ENCODE measurements around the gene RGR.
A peak's percentile ranks its signal among the peaks of the same experiment; 100 is the strongest.

The RGR gene

DNA sequence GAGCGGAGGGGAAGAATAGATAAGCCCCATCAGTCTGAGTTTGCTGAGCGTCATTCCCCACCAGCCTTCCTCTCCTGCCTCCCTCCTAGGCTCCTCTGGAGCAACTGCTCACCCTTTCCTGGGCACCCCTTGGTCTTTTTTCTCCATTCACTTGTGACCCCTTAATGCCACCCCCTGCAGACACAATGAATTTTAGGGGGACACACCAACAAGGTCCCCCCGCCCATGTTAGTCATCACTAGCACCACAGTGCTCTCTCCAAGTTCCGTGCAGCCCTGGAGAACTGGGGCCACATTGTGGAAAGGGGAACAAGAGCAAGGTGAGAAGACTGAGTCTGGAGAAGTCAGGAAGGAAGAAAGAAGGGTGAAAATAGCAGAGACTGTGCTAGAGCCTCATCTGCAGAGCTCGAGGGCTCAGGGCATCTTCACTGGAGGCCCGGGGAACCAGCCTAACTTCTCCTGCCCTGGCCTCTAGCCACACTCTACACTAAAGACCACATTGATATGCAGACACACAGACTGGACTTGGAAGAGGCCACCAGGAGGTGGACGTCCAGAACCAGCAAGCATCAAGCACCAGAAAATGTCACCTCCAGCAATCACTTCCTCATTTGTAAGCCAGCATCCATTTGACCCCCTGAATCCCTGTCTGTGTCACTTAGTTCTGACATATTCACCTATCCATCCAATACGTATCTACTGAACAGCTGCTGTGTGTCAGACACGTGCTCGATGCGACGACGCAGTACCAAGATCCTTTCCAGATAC is 17.5 kb downstream of the RGR start:
- Histone ChIP-seq H3K4me1 (ENCODE audit: control extremely low read depth in 1 of 4, control insufficient read depth in 4 of 4, insufficient read depth in 4 of 4, low read length in 3 of 4) (peaks cover 0 to 4% (median 2%) of the 10 kb centered on the region in 4 experiments), H3K27me3 (replicated peaks in 2 of 5; ENCODE audit: control insufficient read depth in 4 of 5, insufficient read depth in 5 of 5, low read length in 4 of 5) (peaks cover 0 to 8% (median 0%) of the 10 kb centered on the region in 5 experiments), H3K27ac (ENCODE audit: insufficient read depth in 1 of 2, low read depth in 1 of 2, low read length in 2 of 2, poor library complexity in 1 of 2, severe bottlenecking in 2 of 2) (no peak overlapping the region), H3K9me3 (ENCODE audit: control extremely low read depth in 1 of 5, control insufficient read depth in 4 of 5, insufficient read depth in 2 of 5, low read depth in 1 of 5, low read length in 4 of 5) (no peaks in the 10 kb centered on the region), H3K4me3 (ENCODE audit: control insufficient read depth in 1 of 7, extremely low read depth in 1 of 7, insufficient read depth in 4 of 7, low read depth in 2 of 7, low read length in 6 of 7) (no peak overlapping the region), H3K36me3 (ENCODE audit: control insufficient read depth in 4 of 4, insufficient read depth in 4 of 4, low read length in 3 of 4) (no peaks in the 10 kb centered on the region)
- peak in 1 of 3 donors; percentile 6 for DNase-seq
- ChIA-PET CTCF (interaction anchor here (0.6 to 11.7 kb wide), 4 partner anchors 19 to 453 kb away, joined by 3 to 139 read pairs (median 4); no protein-coding TSS in a partner anchor), POLR2A (no interaction called here)
- 90% methylated on average over 4 of the region's 13 CpGs for WGBS (ENCODE audit: insufficient coverage)

DNA sequence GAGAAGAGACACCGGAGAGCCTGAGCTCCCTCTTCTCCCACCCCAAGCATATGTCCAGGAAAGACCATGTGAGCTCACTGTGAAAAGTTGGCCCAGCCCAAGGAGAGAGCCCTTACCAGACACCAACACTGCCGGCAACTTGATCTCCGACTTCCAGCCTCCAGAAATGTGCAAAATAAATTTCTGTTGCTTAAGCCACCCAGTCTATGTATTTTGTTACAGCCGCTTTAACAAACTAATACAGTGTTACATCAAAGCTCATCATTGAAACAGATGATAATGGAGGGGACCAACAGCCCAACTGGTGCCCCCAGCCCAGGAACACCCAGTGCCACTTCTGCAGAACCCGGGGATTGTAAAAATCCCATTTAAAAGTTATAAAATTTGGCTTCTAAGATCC is 18.9 kb downstream of the RGR start:
- Histone ChIP-seq H3K27me3 (replicated peaks in 2 of 5; ENCODE audit: control insufficient read depth in 4 of 5, insufficient read depth in 5 of 5, low read length in 4 of 5) (peaks cover 0 to 8% (median 0%) of the 10 kb centered on the region in 5 experiments), H3K36me3 (ENCODE audit: control insufficient read depth in 4 of 4, insufficient read depth in 4 of 4, low read length in 3 of 4) (no peaks in the 10 kb centered on the region), H3K4me1 (ENCODE audit: control extremely low read depth in 1 of 4, control insufficient read depth in 4 of 4, insufficient read depth in 4 of 4, low read length in 3 of 4) (peaks cover 0 to 9% (median 2%) of the 10 kb centered on the region in 4 experiments), H3K27ac (ENCODE audit: insufficient read depth in 1 of 2, low read depth in 1 of 2, low read length in 2 of 2, poor library complexity in 1 of 2, severe bottlenecking in 2 of 2) (no peak overlapping the region), H3K9me3 (ENCODE audit: control extremely low read depth in 1 of 5, control insufficient read depth in 4 of 5, insufficient read depth in 2 of 5, low read depth in 1 of 5, low read length in 4 of 5) (no peaks in the 10 kb centered on the region), H3K4me3 (ENCODE audit: control insufficient read depth in 1 of 7, extremely low read depth in 1 of 7, insufficient read depth in 4 of 7, low read depth in 2 of 7, low read length in 6 of 7) (no peak overlapping the region)
- ChIA-PET CTCF (interaction anchor here (0.7 to 11.7 kb wide), 8 partner anchors 9 to 452 kb away, joined by 3 to 139 read pairs (median 3); no protein-coding TSS in a partner anchor), POLR2A (no interaction called here)
- WGBS (ENCODE audit: insufficient coverage) = 100% methylated on average over 3 of the region's 5 CpGs
- DNase-seq = no peak

- 3% methylated on average over 10 of the region's 11 CpGs for WGBS (ENCODE audit: insufficient coverage)
- Histone ChIP-seq H3K4me1 (ENCODE audit: control extremely low read depth in 1 of 4, control insufficient read depth in 4 of 4, insufficient read depth in 4 of 4, low read length in 3 of 4) (peaks cover 0 to 9% (median 2%) of the 10 kb centered on the region in 4 experiments), H3K27ac (ENCODE audit: insufficient read depth in 1 of 2, low read depth in 1 of 2, low read length in 2 of 2, poor library complexity in 1 of 2, severe bottlenecking in 2 of 2) (no peak overlapping the region), H3K4me3 (ENCODE audit: control insufficient read depth in 1 of 7, extremely low read depth in 1 of 7, insufficient read depth in 4 of 7, low read depth in 2 of 7, low read length in 6 of 7) (no peak overlapping the region), H3K9me3 (ENCODE audit: control extremely low read depth in 1 of 5, control insufficient read depth in 4 of 5, insufficient read depth in 2 of 5, low read depth in 1 of 5, low read length in 4 of 5) (no peaks in the 10 kb centered on the region), H3K27me3 (replicated peaks in 2 of 5; ENCODE audit: control insufficient read depth in 4 of 5, insufficient read depth in 5 of 5, low read length in 4 of 5) (peaks cover 0 to 8% (median 0%) of the 10 kb centered on the region in 5 experiments), H3K36me3 (ENCODE audit: control insufficient read depth in 4 of 4, insufficient read depth in 4 of 4, low read length in 3 of 4) (no peaks in the 10 kb centered on the region)
- DNase-seq = peak; percentile 58 to 74 (median 68)
- POLR2A ChIA-PET = no interaction called here
- CTCF ChIA-PET = interaction anchor here (0.8 to 11.7 kb wide), 8 partner anchors 10 to 274 kb away, joined by 3 to 139 read pairs (median 4); no protein-coding TSS in a partner anchor
Observed at GRCh38 chr10:84264611-84265141, 19.8 kb downstream of the RGR start.

- ChIA-PET POLR2A (no interaction called here), CTCF (interaction anchor here (1.0 to 11.7 kb wide), 11 partner anchors 29 to 273 kb away, joined by 3 to 139 read pairs (median 3); no protein-coding TSS in a partner anchor)
- H3K9me3 ChIP-seq (ENCODE audit: control extremely low read depth in 1 of 5, control insufficient read depth in 4 of 5, insufficient read depth in 2 of 5, low read depth in 1 of 5, low read length in 4 of 5) = no peaks in the 10 kb centered on the region
- WGBS (ENCODE audit: insufficient coverage) = 95% methylated on average over 4 of the region's 4 CpGs
- no peak overlapping the region for H3K4me3 ChIP-seq (ENCODE audit: control insufficient read depth in 1 of 7, extremely low read depth in 1 of 7, insufficient read depth in 4 of 7, low read depth in 2 of 7, low read length in 6 of 7)
- peaks cover 0 to 9% (median 2%) of the 10 kb centered on the region in 4 experiments for H3K4me1 ChIP-seq (ENCODE audit: control extremely low read depth in 1 of 4, control insufficient read depth in 4 of 4, insufficient read depth in 4 of 4, low read length in 3 of 4)
- no peaks in the 10 kb centered on the region for H3K36me3 ChIP-seq (ENCODE audit: control insufficient read depth in 4 of 4, insufficient read depth in 4 of 4, low read length in 3 of 4)
- H3K27me3 ChIP-seq (replicated peaks in 2 of 5; ENCODE audit: control insufficient read depth in 4 of 5, insufficient read depth in 5 of 5, low read length in 4 of 5) = peaks cover 0 to 8% (median 0%) of the 10 kb centered on the region in 5 experiments
- DNase-seq = no peak
- H3K27ac ChIP-seq (ENCODE audit: insufficient read depth in 1 of 2, low read depth in 1 of 2, low read length in 2 of 2, poor library complexity in 1 of 2, severe bottlenecking in 2 of 2) = no peak overlapping the region
Observed at GRCh38 chr10:84265418-84265817, 20.6 kb downstream of the RGR start.

DNA sequence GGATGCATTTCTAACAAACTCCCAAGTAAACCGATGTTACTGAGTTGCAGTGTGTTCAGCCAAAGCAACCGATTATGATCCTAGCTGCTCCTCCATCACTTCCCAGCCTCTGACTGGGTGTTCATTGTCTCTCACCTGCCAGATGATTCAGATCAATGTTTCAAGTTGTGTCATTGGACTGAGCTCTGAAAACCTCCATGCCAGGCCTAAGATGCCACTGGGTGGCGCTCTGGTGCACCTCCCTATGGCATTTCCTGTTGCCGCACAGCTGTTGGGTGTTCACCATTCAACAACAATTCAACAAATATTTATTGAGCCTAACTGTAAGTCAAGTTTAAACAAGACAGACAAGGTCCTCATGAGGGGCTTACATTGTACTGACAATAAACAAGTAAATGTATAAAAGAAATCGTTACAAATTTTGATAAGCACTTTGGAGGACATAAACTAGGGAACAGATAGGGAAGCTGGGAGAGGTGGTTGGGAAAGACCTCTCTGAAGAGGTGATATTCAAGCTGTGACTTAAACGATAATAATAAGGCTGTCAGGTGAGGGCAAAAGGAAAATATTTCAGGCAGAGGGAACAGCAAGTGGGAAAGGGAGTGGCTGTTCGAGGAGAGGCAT is 22.8 kb downstream of the RGR start:
- ChIA-PET CTCF (interaction anchor here (0.9 to 11.7 kb wide), 17 partner anchors 9 to 271 kb away, joined by 3 to 139 read pairs (median 4); no protein-coding TSS in a partner anchor), POLR2A (no interaction called here)
- no peak overlapping the region for H3K4me3 ChIP-seq (ENCODE audit: control insufficient read depth in 1 of 7, extremely low read depth in 1 of 7, insufficient read depth in 4 of 7, low read depth in 2 of 7, low read length in 6 of 7)
- H3K4me1 ChIP-seq (ENCODE audit: control extremely low read depth in 1 of 4, control insufficient read depth in 4 of 4, insufficient read depth in 4 of 4, low read length in 3 of 4) = peaks cover 0 to 9% (median 2%) of the 10 kb centered on the region in 4 experiments
- H3K36me3 ChIP-seq (ENCODE audit: control insufficient read depth in 4 of 4, insufficient read depth in 4 of 4, low read length in 3 of 4) = no peaks in the 10 kb centered on the region
- peaks cover 0 to 8% (median 0%) of the 10 kb centered on the region in 5 experiments for H3K27me3 ChIP-seq (replicated peaks in 2 of 5; ENCODE audit: control insufficient read depth in 4 of 5, insufficient read depth in 5 of 5, low read length in 4 of 5)
- no peak overlapping the region for H3K27ac ChIP-seq (ENCODE audit: insufficient read depth in 1 of 2, low read depth in 1 of 2, low read length in 2 of 2, poor library complexity in 1 of 2, severe bottlenecking in 2 of 2)
- peaks cover 0 to 1% (median 0%) of the 10 kb centered on the region in 5 experiments for H3K9me3 ChIP-seq (ENCODE audit: control extremely low read depth in 1 of 5, control insufficient read depth in 4 of 5, insufficient read depth in 2 of 5, low read depth in 1 of 5, low read length in 4 of 5)
- DNase-seq = peak; percentile 42 to 72 (median 71)
- WGBS (ENCODE audit: insufficient coverage) = 37% methylated on average over 6 of the region's 7 CpGs

DNA sequence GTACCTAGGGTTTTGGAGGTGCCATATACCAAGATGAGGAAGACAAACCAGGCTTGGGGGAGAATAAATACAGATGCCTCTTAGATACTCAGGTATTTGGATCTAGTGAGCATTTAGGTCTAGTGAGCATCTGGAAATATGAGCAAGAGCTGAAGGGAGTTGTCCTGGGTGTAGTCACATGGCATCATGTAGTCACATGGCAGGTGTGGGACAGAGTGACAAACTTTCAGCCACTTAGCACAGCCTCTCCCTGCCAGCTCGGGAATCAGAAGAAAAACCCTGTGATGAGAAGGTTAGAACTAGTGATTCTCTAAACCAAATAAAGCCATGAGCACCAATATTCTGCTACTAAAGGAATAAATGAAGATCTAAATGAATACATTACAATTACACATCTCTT is 24.3 kb downstream of the RGR start:
- POLR2A ChIA-PET = no interaction called here
- Histone ChIP-seq H3K9me3 (ENCODE audit: control extremely low read depth in 1 of 5, control insufficient read depth in 4 of 5, insufficient read depth in 2 of 5, low read depth in 1 of 5, low read length in 4 of 5) (peaks cover 0 to 1% (median 0%) of the 10 kb centered on the region in 5 experiments), H3K4me3 (ENCODE audit: control insufficient read depth in 1 of 7, extremely low read depth in 1 of 7, insufficient read depth in 4 of 7, low read depth in 2 of 7, low read length in 6 of 7) (no peak overlapping the region), H3K27ac (ENCODE audit: insufficient read depth in 1 of 2, low read depth in 1 of 2, low read length in 2 of 2, poor library complexity in 1 of 2, severe bottlenecking in 2 of 2) (no peak overlapping the region), H3K27me3 (replicated peaks in 2 of 5; ENCODE audit: control insufficient read depth in 4 of 5, insufficient read depth in 5 of 5, low read length in 4 of 5) (no peaks in the 10 kb centered on the region), H3K36me3 (ENCODE audit: control insufficient read depth in 4 of 4, insufficient read depth in 4 of 4, low read length in 3 of 4) (no peaks in the 10 kb centered on the region), H3K4me1 (ENCODE audit: control extremely low read depth in 1 of 4, control insufficient read depth in 4 of 4, insufficient read depth in 4 of 4, low read length in 3 of 4) (peaks cover 0 to 9% (median 2%) of the 10 kb centered on the region in 4 experiments)
- DNase-seq = no peak
- CTCF ChIA-PET = interaction anchor here (1.2 to 11.7 kb wide), 4 partner anchors 83 to 282 kb away, joined by 3 to 139 read pairs (median 18); no protein-coding TSS in a partner anchor
- WGBS (ENCODE audit: insufficient coverage) = no CpG with 5 or more reads among the region's 1 CpG
